HG03060 (cell line): ENCODE data around the gene XKR8.
"Not testable (repeated sequence)": the region's sequence is repeated elsewhere in the genome, so short reads cannot be mapped to it uniquely, and the experiment has no call there.

Source experiments
- ATAC-seq: cut with Tn5 transposase; IDR thresholded peaks from one replicate; pipeline ENCODE4 v1.9.1; 2021; ENCODE audit warnings: low read depth, moderate number of reproducible peaks; ENCODE audit not compliant: unreplicated experiment

The XKR8 gene

DNA sequence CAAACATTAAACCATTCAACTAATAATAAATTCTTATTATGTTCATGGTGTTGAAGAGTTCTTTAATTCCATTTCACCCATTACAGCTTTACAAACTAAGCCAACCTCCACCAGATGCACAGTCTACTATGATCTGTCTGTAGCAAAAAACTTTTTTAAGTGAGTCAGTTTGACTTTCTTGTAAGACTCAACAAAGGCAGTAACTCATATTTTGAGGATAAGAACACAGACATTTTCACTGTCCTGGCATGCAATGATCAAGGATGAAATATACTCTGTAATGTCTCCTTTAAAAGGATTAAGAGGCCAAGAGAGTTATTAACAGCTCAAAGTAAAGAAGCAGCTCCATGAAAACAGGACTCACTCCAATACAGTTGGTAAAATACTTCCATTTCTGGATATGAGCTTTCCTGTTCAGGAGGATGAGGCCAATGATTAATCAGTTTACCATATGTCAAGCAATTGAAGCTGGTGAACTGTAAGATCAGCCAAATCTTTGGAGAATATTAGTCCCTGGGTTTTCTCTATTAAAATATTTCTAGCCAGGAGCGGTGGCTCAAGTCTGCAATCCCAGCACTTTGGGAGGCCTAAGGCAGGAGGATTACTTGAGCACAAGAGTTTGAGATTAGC lies 20.6 kb downstream of the XKR8 start:
- ATAC-seq = no peak

DNA sequence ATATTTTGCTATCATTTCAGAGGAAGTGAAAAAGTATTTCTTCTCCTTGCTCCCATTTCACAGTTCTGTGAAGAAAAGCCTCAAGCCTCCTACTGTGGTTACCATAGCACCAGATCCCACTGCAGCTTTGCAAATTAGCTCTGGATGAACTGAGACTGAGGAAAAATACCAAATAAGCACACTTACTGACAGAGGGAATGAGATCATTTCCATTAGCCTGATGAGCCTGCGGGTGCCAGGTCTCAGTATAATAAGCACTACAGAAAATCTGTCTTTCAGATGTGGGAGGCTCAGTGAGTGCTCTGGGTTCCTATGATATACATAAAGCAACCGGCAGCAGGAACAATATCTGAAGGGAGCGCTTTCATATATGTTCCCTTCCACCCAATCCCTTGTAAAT lies 21.4 kb downstream of the XKR8 start:
- no peak for ATAC-seq

DNA sequence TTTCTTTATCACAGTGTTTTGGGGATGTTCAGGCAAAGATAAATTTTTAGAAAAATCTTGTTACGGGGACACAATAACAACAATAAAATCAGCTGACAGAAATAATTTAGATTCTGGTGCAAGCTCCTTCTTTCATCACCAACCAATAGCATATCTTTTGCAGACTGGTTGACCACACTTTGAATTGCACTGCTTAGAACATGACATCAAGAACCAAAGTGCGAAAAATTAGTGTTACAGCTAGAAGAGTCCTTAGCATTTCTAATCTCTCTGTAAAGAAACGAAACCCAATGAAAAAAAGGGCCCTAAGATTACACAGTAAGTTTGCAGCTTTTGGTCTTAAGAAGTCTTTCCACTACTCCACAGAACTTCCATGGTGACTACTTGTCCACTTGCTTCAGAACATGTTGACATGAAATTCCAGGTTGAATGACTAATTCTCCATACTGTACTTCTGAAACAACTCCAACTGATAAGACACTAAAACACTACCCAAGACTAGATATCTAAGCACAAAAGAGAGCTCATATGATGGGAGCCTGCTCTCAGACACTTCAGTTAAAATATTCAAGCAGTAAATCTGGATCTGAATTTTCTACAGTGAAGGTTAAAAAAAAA lies 31.3 kb downstream of the XKR8 start:
- no peak for ATAC-seq

DNA sequence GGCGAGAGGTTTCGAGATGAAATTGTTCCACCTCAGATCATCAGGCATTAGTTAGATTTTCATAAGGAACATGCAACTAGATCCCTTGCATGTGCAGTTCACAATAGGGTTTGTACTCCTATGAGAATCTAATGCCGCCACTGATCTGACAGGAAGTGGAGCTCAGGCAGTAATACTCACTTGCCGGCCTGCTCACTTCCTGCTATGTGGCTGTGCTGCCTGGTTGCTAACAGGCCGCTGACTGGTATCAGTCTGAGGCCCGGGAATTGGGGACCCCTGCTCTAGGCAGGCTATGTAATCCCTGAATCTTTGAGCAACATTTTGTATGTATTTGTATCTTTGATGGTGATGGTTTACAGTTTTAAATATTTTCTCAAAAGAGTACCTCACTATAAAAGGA lies 32.5 kb downstream of the XKR8 start:
- no peak for ATAC-seq

DNA sequence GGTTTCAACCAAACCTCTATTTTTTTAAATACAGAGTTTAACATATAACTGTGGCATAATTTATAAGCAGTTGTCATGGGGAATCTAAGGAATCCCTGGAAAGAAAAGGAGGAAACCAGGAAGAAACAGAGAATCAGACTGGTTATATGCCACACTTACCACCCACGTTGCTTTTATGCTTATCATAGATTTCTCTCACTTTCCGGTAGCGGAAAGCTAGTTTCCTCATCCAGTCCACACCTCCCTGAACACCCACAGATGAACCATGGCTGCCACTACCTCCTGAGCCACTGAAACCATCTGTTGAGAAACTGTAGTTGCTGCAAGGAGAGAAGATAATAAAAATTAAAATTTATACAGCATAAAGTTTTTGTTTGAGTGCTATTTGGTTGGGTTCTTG lies 33.5 kb downstream of the XKR8 start:
- ATAC-seq = no peak

DNA sequence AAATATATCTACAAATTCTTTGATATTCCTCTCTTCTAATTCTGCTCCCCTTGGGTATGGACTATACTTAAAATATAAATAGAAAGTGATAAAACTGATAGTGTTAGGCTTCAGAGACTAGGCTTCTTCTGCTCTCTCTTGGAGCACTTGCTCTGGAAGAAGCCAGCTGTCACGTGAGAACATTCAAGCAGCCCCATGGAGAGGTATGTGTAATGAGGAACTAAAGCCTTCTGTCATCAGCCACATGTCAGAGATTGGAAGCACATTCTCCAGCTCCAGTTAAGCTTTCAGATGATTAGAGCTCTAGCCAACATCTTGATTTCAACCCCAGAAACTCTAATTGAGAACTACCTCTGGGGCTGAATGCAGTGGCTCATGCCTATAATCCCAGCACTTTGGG lies 34.3 kb downstream of the XKR8 start:
- ATAC-seq = no peak

DNA sequence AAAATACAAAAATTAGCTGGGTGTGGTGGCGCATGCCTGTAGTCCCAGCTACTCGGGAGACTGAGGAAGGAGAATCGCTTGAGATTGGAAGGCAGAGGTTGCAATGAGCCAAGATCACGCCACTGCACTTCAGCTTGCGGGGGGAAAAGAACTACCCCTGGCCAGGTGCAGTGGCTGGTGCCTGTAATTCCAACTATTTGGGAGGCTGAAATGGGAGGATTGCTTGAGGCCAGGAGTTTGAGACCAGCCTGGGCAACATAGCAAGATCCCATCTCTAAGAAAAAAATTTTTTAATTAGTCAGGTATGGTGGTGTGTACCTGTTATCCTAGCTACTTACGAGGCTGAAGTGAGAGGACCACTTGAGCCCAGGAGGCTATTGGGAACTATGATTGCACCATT lies 34.8 kb downstream of the XKR8 start:
- not testable (repeated sequence) for ATAC-seq

DNA sequence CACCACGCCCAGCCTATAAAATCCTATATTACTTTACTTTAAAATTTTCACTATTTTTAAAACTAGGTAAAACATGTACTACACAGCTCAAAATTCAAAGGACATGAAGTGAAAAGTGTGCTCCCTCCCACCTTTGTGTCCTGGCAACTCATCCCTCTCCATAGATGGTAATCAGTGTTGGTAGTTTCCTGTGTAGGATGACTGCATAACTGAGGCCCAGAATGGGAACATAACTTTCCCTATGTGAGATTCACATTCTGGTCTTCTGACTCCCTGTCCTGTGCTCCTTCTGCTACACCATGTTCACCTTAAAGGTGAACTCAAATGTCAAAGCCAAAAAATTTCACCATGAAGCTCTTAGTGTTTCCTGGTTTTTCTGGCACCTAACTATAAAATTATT lies 39.3 kb downstream of the XKR8 start:
- ATAC-seq = no peak

DNA sequence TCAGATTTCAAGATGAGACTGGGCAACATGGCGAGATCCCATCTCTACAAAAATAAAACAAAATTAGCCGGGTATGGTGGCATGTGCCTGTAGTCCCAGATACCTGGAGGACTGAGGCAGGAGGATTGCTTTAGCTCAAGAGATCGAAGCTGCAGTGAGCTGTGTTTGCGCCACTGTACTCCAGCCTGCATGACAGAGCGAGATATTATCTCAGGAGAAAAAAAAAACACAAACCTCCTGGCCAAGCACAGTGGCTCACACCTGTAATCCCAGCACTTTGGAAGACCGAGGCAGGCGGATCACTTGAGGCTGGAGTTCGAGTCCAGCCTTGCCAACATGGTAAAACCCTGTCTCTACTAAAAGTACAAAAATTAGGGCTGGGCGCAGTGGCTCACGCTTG lies 42.8 kb downstream of the XKR8 start:
- ATAC-seq = no peak

DNA sequence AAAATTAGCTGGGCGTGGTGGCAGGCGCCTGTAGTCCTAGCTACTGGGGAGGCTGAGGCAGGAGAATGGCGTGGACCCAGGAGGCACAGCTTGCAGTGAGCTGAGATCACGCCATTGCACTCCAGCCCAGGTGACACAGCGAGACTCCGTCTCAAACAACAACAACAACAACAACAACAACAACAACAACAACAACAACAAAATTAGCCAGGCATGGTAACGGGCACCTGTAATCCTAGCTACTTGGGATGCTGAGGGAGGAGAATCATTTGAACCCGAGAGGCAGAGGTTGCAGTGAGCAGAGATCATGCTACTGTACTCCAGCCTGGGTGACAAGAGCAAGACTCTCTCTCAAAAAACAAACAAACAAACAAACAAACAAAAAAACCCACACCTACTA lies 43.3 kb downstream of the XKR8 start:
- not testable (repeated sequence) for ATAC-seq

DNA sequence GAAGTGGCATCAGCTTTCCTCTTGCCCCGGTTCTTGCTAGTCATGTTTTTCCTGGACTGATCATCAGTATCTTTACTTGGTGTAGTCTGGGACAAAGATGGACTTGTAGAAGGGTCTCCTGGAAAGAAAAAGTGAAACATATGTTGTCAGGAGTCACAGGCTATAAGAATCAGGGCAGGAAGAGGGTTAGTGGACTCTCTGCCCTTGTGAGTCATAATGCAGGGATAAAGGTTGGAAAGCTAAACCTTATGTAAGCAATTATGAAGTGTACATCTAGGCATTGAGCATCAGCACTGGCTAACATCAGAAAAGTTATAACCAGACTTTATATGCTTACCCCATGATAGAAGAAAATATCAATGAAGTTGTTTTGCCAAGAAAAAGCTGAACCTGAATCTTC lies 51.2 kb downstream of the XKR8 start:
- no peak for ATAC-seq
